ENCODE measurements around the gene CDC42EP4. TPM values are rescaled to one million over a fixed set of nuclear protein-coding genes. Genes with fewer than 3 reads are reported as not detected.

Gene CDC42EP4
- polyA plus RNA-seq, 1 donor from 2014 or later, result 19.4 TPM

DNA sequence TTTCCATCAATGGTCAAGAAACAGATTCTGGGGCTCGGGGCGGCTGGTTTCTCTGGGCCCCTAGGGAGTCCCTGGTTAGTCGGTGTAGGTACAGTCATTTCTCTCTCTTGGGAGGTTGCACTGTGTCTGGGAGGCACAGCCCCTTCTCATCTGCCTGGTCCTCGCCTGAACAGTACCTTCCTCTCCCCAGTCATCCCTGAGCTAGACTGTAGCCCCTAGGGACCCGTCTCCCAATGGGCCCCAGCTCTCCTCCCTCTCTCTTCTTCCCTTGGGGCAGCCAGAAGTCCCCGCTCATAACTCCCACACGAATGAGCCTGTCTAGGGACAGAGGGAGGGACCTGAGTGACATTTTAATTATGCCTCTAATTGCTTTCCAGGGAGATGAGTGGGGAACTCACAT lies 29.9 kb downstream of the CDC42EP4 start:
- H3K9me3 ChIP-seq (ENCODE audit: low read length), result no peaks in the 10 kb centered on the region
- H3K9ac ChIP-seq (ENCODE audit: low read length), result no peak overlapping the region
- H3K79me2 ChIP-seq (replicated peaks; ENCODE audit: insufficient read depth, low read length), result no peaks in the 10 kb centered on the region
- H3K36me3 ChIP-seq (ENCODE audit: insufficient read depth, low read length), result no peaks in the 10 kb centered on the region
- no peaks in the 10 kb centered on the region for H3F3A ChIP-seq (ENCODE audit: insufficient read depth, low read length, poor library complexity, severe bottlenecking)
- no peaks in the 10 kb centered on the region for H4K20me1 ChIP-seq (ENCODE audit: insufficient read depth)
- TF ChIP-seq POLR2AphosphoS5 (IDR thresholded peaks at IDR 0.05) (no peak), EP300 (conservative IDR thresholded peaks at IDR 0.05; ENCODE audit: poor library complexity, severe bottlenecking) (no peak), REST (IDR thresholded peaks at IDR 0.05; ENCODE audit: borderline replicate concordance) (no peak), TAF1 (IDR thresholded peaks at IDR 0.05; ENCODE audit: low read depth) (no peak), RAD21 (conservative IDR thresholded peaks at IDR 0.05) (no peak), EZH2 (IDR thresholded peaks at IDR 0.05; ENCODE audit: borderline replicate concordance, insufficient read depth, low read length, poor library complexity, severe bottlenecking) (no peak), SMC3 (conservative IDR thresholded peaks at IDR 0.05; ENCODE audit: poor library complexity) (no peak), MXI1 (conservative IDR thresholded peaks at IDR 0.05; ENCODE audit: poor library complexity, severe bottlenecking) (no peak)
- TF ChIP-seq, protein P1, sequence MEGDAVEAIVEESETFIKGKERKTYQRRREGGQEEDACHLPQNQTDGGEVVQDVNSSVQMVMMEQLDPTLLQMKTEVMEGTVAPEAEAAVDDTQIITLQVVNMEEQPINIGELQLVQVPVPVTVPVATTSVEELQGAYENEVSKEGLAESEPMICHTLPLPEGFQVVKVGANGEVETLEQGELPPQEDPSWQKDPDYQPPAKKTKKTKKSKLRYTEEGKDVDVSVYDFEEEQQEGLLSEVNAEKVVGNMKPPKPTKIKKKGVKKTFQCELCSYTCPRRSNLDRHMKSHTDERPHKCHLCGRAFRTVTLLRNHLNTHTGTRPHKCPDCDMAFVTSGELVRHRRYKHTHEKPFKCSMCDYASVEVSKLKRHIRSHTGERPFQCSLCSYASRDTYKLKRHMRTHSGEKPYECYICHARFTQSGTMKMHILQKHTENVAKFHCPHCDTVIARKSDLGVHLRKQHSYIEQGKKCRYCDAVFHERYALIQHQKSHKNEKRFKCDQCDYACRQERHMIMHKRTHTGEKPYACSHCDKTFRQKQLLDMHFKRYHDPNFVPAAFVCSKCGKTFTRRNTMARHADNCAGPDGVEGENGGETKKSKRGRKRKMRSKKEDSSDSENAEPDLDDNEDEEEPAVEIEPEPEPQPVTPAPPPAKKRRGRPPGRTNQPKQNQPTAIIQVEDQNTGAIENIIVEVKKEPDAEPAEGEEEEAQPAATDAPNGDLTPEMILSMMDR (IDR thresholded peaks at IDR 0.05; ENCODE audit: poor library complexity, severe bottlenecking), result no peak
- H3K27me3 ChIP-seq (ENCODE audit: insufficient read depth, low read depth, low read length), result no peaks in the 10 kb centered on the region
- H3K4me2 ChIP-seq (ENCODE audit: low read length), result no peak overlapping the region
- H2AFZ ChIP-seq (ENCODE audit: low read depth, low read length), result no peak overlapping the region
- H3K9me2 ChIP-seq (ENCODE audit: insufficient read depth, low read length), result no peaks in the 10 kb centered on the region
- H3K27ac ChIP-seq (ENCODE audit: low read length), result no peak overlapping the region
- H3K4me3 ChIP-seq (ENCODE audit: low read length), result no peak overlapping the region

DNA sequence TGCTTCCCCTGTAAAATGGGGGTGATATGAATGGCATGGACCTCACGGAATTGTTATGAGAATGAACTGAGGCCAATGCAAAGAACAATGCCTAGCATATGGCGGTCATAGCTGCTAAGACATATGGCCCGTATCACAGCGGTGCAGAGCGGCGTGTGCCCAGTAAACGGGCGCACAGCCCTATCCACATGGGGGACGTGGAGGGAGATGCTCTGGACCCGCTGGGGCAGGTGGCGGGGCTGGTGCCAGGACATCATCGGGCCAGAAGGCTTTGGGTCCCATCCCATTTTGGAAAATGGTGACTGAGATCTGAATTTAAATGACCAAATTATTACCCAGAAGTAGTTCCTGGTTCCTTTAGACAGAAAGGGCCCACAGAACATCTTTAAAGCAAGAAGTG lies 31.6 kb downstream of the CDC42EP4 start:
- Histone ChIP-seq H3K79me2 (replicated peaks; ENCODE audit: insufficient read depth, low read length) (no peaks in the 10 kb centered on the region), H3K9me3 (ENCODE audit: low read length) (no peaks in the 10 kb centered on the region), H3K36me3 (ENCODE audit: insufficient read depth, low read length) (no peaks in the 10 kb centered on the region), H3K4me3 (ENCODE audit: low read length) (no peak overlapping the region), H3F3A (ENCODE audit: insufficient read depth, low read length, poor library complexity, severe bottlenecking) (no peaks in the 10 kb centered on the region), H3K27ac (ENCODE audit: low read length) (no peak overlapping the region), H3K27me3 (ENCODE audit: insufficient read depth, low read depth, low read length) (no peaks in the 10 kb centered on the region), H4K20me1 (ENCODE audit: insufficient read depth) (no peaks in the 10 kb centered on the region), H3K9ac (ENCODE audit: low read length) (no peak overlapping the region), H3K4me2 (ENCODE audit: low read length) (no peak overlapping the region), H2AFZ (ENCODE audit: low read depth, low read length) (no peak overlapping the region), H3K9me2 (ENCODE audit: insufficient read depth, low read length) (no peaks in the 10 kb centered on the region)
- TF ChIP-seq EZH2 (IDR thresholded peaks at IDR 0.05; ENCODE audit: borderline replicate concordance, insufficient read depth, low read length, poor library complexity, severe bottlenecking) (no peak), EP300 (conservative IDR thresholded peaks at IDR 0.05; ENCODE audit: poor library complexity, severe bottlenecking) (no peak), REST (IDR thresholded peaks at IDR 0.05; ENCODE audit: borderline replicate concordance) (no peak), RAD21 (conservative IDR thresholded peaks at IDR 0.05) (no peak), POLR2AphosphoS5 (IDR thresholded peaks at IDR 0.05) (no peak), MXI1 (conservative IDR thresholded peaks at IDR 0.05; ENCODE audit: poor library complexity, severe bottlenecking) (no peak), TAF1 (IDR thresholded peaks at IDR 0.05; ENCODE audit: low read depth) (no peak), SMC3 (conservative IDR thresholded peaks at IDR 0.05; ENCODE audit: poor library complexity) (no peak)
- TF ChIP-seq, protein P1 (IDR thresholded peaks at IDR 0.05; ENCODE audit: poor library complexity, severe bottlenecking), result no peak

Measured in neural cell (in vitro differentiated cells).